GM18502 (cell line): ENCODE measurements around the gene SYTL3.
"Not testable (repeated sequence)": the region's sequence is repeated elsewhere in the genome, so short reads cannot be mapped to it uniquely, and the experiment has no call there.

Experiments used
- ATAC-seq: cut with Tn5 transposase; IDR thresholded peaks from one replicate; pipeline ENCODE4 v1.9.1; 2021; ENCODE audit warnings: mild to moderate bottlenecking; ENCODE audit not compliant: unreplicated experiment, poor library complexity

Gene SYTL3

DNA sequence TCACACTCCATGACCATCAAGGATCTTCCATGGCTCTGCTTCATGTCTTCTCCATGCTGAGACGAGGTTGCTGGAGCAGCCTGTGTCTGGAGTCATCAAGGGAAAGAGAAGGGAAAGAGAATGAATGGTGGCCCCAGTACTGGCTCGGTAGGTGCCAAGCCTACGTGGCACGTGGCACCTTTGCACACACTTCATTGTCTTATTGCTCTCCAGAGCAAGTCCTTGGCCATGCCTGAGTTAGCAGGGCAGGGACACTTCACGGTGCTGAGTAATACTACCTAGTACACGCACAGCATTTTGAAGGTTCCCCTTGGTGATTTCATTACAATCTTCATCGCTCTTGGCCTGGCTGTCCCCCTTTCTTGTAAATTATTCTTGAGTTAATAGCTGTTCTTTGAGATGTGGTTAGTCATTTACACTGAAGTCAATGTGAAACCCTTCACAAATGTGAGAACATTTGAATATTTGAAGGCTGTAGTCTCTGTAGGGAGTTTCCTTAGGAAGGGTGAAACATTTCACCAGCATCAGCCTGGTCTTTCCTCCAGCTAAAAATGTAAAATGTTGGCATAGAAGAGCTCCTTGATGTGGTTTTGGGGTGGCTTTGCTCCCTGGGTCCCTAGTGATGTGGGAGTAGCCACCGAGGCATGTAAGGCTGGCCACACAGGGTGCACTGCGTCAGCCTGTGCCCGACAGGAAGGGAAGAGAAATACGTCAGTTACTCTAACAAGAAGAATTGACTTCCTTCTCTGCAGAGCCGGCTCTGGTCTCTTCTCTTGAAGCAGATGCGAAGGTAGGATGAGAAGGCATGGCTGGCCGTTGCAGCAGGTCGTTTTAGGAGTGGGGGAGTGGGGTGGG, at the start of gene SYTL3:
Gene SYTL3, plus strand, starts transcription at position 766 of the 855 bp plus-strand sequence. CDS start 13,215 bp downstream, outside the sequence.
- peak; percentile 46 for ATAC-seq

GRCh38 chr6:158603261-158604047, 46.4 kb upstream of the SYTL3 start:
- ATAC-seq: no peak

DNA sequence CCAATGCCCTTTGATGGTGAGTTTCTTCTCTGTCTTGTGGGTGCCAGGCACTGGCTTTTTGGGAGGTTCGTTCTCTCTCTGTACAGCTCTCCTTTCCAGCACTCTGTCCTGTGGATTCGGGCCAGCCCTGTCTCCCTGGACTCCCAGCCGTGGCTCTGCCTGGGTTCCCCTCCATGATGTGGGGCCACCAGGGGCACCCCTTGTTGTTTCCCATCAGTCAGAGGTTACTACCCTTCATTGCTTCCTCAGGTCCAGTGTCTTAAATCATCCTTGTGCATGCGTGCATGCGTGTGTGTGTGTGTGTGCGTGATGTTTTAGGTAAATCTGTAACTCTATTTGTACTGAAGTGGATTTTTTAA, 45.8 kb upstream of the SYTL3 start:
- no peak for ATAC-seq

- ATAC-seq: no peak
Measured at GRCh38 chr6:158605266-158605878, 44.5 kb upstream of the SYTL3 start.

DNA sequence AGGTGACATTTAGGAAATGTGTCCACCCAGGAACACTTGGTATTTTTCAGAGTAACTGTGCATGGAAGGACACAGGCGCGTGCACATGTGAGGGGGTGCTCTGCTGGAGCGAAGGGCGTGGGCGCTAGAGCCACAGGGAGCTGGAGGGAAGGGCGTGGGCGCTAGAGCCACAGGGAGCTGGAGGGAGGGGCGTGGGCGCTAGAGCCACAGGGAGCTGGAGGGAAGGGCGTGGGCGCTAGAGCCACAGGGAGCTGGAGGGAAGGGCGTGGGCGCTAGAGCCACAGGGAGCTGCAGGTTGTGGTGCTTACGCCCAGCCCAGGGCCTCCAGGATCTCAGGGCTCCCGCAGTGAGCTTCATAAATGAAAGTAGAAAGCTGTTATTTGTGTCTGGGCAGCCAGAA, 43.8 kb upstream of the SYTL3 start:
- not testable (repeated sequence) for ATAC-seq

- no peak for ATAC-seq
Measured at GRCh38 chr6:158606935-158607334, 42.9 kb upstream of the SYTL3 start.

DNA sequence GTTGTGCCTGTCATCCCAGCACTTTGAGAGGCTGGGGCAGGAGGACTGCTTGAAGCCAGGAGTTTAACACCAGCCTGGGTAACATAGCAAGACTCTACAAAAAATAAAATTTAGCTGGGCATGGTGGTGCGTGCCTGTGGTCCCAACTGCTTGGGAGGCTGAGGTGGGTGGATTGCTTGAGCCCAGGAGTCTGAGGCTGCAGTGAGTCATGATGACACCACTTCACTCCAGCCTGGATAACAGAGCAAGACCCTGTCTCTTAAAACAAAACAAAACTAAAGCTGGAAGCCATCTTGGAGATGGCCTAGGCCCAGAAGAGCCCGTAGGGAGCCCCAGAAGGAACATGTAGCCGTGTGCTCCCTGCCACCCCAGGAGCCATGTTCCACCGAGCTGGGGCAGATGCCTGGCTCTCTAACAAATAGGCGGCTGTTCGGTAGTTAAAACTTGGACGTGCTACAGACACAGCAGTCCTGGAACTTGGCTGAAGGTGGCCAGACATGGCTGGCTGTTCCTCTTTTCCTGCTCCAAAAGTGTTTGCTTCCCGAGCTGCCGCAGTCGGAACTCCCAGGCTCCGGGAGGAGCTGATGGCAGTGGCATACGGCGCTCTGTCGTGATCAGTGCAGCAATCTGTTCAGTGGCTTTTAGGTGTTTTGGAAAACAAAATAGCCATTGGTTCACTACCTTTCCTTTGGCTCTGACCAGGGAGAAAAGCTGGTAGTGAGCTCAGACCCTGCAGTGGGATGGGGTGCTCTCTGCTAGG, 42.3 kb upstream of the SYTL3 start:
- no peak for ATAC-seq

- ATAC-seq: no peak
Measured at GRCh38 chr6:158608221-158608620, 41.6 kb upstream of the SYTL3 start.

DNA sequence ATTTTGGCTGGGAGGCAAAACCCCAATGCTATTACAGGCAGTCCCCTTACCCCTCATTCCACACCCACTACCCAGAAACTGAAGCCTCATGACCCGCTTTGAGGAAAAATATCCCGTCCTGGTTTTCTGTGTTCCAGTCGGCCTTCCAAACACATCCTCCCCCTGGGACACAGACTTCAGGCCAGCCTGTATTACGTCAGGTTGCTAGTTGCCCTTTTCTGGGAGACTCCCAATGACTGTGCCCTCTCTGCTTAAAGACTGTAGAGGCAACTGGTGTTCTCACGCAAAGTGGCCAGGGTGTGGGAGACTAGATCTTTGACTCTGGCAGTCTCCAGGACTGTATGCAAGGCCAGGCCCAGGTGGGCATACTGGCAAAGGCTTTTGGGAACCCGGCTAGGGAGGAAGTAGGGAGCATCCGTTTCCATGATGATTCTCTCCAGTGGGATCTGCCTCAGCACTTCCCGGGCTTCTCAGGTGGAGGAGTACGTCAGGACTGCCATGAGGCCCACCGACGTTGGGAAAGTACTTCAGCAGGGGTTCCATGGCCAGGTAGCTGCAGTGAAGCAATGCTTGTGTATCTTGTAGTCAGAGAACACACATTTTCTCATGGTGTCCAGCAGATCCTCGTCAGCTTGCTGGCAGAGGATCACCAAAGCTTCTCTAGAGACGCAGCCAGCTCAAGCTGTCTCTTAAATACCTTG, 40.2 kb upstream of the SYTL3 start:
- no peak for ATAC-seq

- no peak for ATAC-seq
Measured at GRCh38 chr6:158610319-158610968, 39.4 kb upstream of the SYTL3 start.

DNA sequence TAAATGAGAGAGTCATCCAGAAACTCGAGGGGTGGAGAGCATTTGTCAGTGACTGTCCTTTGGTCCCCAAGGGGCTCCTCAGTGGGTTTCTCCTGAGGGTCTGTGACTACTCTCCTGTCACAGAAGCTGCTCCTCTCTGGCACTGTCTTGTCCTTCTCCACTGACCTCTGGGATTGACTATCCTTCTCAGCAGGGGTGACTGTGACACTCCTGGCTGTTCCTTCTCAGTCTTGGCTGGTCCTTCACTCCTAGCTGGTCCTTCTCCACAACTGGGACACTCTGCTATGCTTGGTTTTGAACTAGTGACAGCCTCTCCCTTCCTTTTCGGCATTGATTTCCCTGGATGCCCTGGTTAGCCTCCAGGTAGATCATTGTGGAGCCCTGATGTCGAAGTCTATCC, 38.8 kb upstream of the SYTL3 start:
- no peak for ATAC-seq

DNA sequence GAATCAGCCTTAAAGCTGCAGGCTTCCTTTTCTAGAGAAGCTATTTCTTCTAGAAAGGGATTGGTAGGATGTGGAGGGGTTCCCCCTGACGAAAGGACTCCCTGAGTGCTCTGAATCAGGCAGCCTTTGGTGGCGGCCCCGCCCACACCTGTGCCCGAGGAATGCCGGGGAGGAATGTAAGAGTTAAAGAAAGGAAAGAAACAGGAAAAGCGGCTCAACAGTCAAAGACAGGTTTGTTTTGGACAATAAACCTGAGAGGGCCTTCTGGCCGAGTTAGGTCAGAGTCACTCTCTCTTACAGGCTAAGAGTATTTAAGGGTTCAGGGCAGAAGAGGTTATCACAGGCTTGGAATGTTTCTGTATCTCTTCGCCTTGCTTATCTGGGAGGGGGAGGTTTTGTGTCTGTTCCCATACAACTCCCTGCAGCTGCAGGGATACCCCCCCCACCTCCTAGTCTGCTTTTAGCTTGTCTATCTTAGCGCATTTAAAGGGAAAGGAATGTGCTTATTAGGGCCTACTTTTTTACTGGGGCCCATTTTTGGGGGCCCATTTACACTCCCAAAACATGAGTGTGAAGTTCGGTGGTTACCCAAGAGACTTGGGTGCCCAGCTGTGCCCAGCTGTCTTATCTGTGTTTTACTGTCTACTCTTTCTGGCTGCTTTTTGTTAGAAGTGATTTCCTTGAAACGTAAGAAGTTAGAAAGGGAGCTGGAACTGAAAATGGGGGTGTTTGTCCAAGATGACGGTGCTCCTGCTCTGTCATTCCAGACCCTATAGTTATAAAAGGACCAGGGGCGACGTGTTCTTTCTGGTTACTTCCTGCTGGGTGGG, 38.1 kb upstream of the SYTL3 start:
- no peak for ATAC-seq

- ATAC-seq: not testable (repeated sequence)
Measured at GRCh38 chr6:158614606-158615005, 35.2 kb upstream of the SYTL3 start.

GRCh38 chr6:158618289-158618688, 31.6 kb upstream of the SYTL3 start:
- ATAC-seq: not testable (repeated sequence)

GRCh38 chr6:158619922-158620801, 29.7 kb upstream of the SYTL3 start:
- ATAC-seq: no peak

GRCh38 chr6:158620963-158621693, 28.7 kb upstream of the SYTL3 start:
- no peak for ATAC-seq
